Stimulated activated CD4-positive, alpha-beta T cell treated with anti-CD3 and anti-CD28 coated beads, Interleukin-4, amount 100 ng/mL, for 4 hours (primary cell): ENCODE results near the gene TRAF3IP3.
A peak's percentile ranks its signal among the peaks of the same experiment; 100 is the strongest.
"Not testable (repeated sequence)": the region's sequence is repeated elsewhere in the genome, so short reads cannot be mapped to it uniquely, and the experiment has no call there.

ENCODE experiments used
- DNase-seq, 2 experiments: peaks; one replicate each; pipeline ENCODE4 v3.0.0-alpha.2; 2020

The TRAF3IP3 gene

DNA sequence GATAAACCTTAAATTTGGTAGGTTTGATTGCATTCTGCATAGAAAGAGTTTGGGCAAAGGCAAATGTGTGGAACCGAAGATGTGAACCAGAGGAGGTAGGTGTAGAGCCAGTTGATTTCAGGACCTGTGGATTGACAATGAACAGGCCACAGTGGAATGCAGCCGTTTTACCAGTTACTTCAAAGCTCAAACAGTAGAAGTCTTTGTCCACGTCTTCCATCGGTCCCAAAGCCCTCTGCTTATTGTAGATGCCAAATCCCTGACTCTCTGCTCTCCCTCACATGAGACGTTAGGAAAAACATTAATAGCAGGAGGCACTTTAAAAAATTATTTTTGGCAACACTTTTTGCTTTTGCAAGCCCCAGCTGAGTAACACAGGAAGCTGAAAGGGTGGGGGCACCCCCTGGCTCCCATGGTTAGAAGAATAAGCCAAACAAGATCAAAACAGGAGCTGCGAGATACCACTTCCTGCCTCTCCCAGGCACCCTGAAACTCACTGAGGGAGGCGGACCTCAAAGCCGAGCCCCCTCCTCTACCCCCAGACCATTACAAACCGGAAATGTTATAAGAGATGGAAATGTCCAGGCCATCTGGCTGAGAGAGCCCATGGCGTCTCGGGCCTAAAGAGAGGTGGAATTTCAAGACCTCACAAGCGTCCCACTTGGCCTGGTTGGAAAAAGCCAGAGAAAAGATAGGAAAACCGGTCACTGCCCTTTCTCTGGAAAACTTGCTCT lies 13.5 kb downstream of the TRAF3IP3 start:
- DNase-seq = peak; percentile 58 to 77

DNA sequence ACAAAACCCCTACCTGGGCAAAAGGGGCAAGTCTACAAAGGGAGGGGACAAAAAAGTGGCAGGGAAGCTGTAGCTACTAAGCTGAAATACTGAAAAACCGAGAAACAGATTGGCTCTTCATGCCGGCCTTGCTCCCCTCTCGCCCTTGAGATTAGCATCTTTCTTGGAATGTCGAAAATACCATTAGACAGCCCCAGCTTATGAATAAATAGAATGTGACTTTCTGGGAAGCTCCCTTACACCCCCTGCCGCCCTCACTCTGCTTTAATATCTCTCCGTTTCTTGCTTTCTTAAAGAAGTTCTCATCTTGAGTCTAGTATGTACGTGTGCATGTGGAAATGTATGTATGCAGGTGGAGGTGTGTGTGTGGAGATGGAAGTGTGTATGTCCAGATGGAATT lies 14.1 kb downstream of the TRAF3IP3 start:
- no peak for DNase-seq

DNA sequence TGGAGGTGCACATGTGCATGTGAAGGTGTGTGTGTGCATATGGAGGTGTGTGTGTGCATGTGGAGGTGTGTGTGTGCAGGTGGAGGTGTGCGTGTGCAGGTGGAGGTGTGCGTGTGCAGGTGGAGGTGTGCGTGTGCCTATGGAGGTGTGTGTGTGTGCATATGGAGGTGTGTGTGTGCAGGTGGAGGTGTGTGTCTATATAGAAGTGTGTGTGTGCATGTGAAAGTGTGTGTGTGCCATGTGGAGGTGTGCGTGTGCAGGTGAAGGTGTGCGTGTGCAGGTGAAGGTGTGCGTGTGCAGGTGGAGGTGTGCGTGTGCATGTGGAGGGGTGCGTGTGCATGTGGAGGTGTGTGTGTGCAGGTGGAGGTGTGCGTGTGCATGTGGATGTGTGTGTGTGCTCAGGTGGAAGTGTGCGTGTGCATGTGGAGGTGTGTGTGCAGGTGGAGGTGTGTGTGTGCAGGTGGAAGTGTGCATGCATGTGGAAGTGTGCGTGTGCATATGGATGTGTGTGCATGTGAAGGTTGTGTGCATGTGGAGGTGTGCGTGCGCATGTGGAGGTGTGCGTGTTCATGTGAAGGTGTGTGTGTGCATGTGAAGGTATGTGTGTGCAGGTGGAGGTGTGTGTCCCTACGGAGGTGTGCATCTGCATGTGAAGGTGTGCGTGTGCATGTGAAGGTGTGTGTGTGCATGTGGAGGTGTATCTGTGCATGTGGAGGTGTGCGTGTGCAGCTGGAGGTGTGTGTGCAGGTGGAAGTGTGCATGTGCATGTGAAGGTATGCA lies 15.0 kb downstream of the TRAF3IP3 start:
- no peak for DNase-seq

DNA sequence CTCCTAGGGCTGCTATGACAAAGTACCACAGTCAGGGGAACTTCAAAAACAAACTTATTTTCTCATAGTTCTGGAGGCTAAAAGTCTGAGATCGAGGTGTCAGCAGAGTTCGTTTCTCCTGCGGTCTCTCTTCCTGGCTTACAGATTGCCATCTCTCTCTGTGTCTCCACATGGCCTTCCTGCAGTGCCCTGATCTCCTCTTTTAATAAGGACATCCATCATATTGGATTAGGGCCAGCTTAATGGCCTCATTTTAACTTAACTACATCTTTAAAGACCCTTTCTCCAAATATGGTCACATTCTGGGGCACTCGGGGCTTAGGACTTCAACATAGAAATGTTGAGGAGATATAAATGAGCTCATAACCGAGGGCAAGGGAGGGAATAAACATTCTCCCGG lies 16.3 kb downstream of the TRAF3IP3 start:
- no peak for DNase-seq

DNA sequence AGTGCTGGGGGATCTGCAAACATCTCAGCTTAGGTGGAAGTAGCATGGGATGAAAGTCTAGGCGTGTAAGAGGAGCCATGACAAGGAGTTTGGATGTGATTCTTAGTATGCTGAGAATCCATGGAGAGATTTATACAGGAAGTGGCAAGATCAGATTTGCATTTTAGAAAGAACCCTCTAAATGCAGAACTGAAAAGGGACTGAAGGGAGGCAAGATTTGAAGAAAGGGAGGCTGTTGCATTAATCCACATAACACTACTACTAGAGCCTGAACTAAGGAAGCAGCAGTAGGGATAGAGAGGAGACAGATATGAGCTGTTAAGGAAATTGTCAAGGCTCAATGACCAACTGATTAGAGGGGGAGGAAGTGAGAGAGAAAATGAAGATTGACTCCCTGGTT lies 18.7 kb downstream of the TRAF3IP3 start:
- DNase-seq = no peak

DNA sequence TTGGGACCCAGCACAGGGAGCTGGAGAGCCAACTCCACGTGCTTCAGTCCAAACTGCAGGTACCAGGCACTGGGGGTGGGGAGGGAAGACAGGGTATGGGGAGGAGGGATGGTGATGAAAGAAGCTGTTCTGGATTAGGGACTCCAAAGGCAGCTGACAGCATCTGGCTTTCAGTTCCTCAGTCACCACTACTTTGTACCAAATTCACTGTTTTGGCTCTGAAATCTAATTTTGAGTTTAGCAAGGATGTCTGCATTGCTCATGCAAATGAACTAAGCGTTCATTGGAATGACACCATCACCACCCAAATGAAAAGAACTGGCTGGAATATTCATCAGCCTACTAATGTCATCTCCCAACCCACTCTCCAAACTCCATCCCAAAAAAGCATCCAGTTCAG lies 19.8 kb downstream of the TRAF3IP3 start:
- DNase-seq = no peak

DNA sequence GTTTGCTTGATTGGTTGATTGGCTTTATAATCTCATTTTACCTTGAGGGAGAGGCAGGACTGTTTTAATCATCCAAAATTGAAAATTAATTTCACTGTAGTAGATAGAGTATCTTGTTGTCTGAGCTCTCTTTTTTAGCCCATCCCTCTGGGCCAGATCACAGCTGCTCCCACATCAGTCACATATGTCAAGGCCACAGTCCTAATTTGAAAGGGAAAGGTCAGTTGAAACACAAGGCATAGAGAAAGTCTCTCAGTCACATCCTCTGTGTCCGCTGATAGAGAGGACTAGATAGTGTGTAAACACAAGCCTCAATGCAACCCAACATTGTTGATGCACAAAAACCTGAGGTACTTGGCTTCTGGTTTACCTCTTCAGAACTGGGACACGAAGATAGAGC lies 21.7 kb downstream of the TRAF3IP3 start:
- DNase-seq = no peak

DNA sequence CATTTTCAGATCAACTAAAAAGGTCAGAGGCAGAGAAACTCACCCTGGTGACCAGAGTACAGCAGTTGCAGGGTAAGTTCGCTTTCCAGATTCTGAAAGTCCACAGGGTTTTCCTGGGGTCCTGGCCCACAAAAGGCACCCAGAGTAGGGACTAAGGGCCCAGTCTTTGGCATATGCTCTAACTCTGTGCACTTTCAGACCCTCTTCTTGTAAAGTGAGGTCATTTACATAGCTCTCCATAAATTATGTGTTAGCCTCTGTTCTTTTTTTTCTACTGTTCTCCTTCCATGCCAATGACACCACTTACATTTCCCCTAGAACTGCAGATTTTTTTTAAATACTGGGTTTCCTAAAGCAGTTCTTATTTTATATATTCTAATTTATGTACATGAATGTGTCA lies 22.2 kb downstream of the TRAF3IP3 start:
- no peak for DNase-seq

DNA sequence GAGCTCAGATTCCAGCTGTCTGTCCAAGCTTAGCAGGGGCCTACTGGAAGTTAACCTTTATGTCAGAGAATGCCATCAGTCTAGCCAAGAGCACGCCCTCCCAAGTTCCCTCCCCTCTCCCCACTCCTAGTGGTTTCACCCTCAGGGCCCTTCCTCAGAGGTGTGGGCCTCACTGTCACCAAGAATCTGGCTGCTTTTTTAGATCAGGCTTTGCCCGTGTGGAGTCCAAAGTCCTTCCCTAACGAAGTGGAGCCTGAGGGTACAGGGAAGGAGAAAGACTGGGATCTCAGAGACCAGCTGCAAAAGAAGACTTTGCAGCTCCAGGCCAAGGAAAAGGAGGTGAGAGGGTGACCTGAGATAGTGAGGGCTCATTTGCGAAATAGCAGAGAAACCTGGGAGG lies 24.4 kb downstream of the TRAF3IP3 start:
- no peak for DNase-seq

DNA sequence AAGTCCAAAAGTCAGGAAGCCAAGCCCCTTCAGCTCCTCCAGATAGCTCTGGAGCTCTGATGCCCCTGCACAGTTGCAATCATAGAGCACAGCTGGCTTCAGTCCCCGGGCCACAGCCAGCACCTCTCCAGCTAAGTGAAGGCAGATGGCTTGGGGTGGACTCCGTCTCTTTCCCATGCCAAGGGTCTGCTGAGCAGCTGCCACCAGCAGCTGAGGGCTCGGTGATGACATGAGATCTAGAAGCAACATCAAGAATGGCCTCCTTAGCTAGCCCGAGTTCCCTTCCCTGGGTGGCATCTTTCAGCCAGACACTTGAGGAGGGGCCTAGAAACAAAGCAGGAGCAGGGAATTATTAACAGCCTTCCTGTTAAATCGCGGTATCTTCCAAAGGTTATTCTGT lies 27.5 kb downstream of the TRAF3IP3 start:
- DNase-seq = no peak

DNA sequence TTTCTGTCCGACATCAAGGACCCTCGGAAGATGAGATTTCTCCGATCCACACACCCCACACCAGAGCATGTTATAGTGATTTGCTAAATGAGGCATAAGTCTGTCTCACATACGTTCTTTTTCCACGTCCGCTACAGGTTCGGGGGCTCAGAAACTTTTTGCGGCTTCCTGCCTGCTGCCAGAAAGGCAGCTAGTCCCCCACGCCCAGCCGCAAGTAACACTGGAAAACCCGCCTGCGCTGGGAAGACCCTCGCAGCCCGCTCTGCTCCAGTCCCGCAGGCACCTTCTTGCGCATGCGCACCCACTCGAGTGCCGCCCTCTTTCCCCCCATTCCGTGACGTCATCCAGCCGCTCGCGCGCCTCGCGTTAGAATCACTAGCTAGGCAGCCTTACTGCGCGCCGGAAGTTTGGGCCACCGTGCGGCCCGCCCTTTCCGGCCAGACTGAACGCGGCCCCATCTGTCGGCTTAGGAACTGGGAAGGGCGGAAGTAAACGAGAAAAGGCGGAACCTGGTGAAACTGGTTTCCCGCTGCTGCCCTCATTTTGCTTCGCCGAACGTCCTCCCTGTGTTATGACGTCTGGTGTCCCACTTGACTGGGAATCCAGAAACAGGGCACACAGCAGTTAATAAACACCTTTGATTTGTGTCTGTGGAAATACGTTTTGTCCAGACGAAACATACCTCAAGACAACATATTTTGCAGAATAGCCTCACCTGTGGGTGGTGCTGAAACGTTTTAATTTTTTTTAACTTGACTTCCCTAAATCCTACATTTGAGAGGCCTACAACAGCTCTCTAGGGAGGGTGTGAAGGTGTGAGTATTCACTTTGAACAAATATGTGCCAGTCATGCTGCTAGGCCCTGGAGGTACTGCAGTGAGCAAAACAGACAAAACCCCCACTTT lies 28.7 kb downstream of the TRAF3IP3 start, which contains the start of gene C1orf74:
C1orf74 (minus strand) TSS at position 295 of the 905 bp plus-strand sequence. CDS start 925 bp downstream, outside the sequence.
- peak; percentile 99 for DNase-seq

DNA sequence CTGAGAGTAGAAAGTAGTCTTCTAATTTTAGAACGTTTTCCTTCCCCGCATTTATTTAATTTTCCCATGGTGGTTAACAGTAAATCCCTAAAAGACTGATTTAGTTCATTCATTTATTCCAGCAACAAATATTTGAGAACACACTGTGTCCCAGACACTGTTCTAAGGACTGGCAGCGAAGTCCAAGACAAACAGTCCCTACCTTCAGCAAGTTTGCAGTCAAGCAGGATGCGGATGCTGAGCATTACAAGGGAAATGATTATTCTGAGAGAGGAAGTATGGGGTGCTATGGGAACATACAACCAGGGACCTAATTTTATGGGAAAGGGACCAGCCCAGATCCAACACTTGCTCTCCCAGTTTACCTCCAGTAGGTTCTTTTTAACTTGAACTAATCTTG lies 29.7 kb downstream of the TRAF3IP3 start:
- DNase-seq = no peak

DNA sequence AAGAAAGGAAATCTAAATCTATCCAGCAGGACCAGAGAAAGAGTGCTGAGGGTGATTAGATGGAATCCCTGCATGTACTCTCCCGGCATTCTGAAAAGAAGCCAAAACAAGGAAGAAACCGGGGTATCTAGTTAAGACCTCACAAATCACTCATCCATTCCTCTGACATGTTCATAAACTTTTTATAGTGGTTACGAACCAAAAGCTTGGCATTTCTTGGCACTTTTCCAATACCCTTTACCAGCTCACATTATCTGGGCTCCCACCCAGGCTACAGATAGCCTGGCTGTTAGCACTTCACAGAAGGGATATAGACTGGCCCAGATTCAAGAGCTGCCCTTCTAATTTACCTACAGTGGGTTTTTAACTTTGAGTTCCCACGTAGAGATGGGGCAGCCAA lies 30.3 kb downstream of the TRAF3IP3 start:
- DNase-seq = no peak

DNA sequence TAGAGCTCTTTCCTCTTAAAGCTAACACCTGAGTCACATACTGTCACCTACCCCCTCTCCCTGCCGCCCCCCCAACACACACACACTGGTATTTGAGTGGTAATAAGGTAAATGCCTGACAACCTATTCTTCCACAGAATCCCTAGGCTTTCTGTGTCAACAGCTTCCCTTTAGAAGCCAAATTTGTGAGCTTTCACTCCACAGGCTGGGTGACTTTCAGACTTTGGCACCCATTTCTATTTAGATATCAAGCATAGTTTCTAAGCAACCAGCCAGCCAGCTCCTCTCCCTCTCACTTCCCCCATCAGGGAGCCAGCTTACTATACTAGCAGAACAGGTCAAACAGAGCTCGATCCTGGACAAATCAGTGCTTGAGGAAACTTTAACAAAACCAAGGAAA lies 31.7 kb downstream of the TRAF3IP3 start:
- no peak for DNase-seq

DNA sequence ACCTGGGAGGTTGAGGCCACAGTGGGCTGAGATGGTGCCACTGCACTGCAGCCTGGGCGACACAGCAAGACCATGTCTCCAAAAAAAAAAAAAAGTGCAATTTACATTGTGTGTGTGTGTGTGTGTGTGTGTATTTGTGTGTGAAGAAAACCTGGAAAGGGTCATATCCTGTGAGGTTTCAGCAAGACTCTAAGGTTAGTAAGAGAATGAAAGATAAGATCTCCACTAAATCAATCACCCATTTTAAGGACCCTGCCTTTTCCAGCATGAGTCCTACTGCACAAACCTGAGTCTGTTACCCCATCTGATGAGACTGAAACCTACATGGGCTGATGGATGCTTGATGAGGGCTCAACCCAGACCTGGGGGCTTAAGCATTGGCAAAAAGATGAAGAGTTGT lies 33.4 kb downstream of the TRAF3IP3 start:
- DNase-seq = no peak

DNA sequence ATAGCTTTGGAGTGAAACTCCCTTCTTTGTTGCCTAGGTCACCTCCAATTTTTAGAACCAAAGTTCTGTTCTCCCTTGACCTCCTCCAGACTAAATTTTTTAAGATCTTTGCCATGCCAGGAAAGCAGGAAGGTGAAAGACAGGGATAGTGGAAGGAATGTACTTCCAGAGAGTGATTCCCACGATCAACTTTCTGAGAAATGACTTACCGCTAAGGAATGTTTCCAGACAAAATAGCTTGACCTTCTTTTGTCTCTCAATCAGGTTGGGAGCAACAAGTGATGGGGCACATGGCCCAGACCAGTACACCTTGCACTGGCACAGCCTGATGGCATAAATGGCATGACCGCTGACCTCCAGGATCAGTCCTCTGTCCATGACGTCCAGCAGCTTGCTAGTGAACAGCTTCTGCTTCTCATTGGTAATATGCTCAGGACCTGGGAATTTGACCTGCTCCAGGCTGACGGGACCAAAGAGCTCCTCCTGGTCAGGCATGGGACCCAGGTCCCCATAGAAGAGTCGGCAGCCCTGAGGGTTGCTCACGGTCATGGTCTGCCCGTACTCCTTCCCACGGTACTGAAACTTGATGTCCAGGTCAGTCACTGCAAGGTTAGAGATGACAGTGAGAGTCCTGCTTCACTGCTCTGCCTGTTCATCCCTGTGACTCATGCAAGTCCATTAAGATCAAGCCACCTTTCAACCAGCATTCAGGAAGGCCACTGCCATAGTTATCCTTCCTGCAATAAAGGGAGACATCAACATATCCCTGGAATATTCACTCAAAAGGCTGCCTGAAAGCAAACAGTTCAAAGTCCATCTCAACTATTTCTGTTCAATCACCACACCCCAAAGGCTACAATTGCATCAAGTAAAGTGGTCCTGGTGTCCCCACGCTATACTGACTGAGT lies 34.7 kb downstream of the TRAF3IP3 start:
- DNase-seq = no peak

DNA sequence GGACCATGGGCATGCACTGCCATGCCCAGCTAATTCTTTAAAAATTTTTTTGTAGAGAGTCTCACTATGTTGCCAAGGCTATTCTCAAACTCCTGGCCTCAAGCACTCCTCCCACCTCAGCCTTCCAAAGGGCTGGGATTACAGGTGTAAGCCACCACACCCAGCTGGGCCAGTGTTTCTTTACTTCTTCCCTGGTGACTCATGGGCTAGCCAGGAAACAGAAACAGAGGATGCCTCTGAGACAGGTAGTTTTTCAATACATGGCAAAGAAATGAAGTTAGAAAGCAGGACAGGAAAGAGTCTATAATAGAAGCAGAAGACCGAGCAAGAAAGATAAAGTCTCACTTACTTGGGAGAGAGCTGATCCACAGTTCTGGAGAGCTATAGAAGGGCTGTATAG lies 36.1 kb downstream of the TRAF3IP3 start:
- no peak for DNase-seq

DNA sequence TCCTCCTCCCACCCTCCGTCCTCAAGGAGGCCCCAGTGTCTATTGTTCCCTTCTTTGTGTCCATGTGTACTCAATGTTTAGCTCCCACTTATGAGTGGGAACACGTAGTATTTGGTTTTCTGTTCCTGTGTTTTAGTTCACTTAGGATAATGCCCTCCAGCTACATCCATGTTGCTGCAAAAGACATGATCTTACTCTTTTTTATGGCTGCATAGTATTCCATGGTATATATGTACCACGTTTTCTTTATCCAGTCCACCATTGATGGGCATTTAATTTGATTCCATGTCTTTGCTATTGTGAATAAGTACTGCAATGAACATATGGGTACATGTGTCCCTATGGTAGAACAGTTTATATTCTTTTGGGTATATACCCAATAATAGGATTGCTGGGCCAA lies 37.9 kb downstream of the TRAF3IP3 start:
- DNase-seq = not testable (repeated sequence)

DNA sequence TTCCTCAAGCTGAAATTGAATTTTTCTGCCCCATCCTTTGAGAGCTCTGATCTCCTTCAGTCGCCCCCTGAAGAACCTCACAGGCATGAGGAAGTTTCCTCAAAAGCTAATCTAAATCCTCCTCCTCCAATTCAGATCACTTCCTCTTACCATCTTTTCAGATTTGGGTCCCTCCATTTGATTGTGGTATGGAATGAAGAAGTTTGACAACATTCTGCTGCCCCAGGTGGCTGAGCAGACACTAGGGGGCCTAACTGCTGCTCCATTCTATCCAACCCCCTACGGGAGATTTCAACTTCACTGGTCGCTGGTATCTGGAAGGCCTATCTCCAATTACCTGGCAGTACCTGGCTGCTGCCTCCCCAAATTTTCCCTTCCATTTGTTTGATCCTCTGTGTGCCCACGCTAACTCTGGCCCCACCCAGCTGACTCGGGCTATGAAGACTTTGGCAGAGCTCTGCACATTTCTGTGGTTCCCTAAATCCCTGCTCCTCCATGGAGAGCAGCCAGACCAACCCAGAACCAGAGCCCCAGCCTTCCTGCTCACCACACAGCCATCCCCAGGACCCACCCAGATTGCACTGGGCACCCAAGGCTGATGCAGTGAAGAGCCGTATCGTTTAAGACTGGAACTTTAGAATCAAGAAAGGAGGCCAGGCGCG lies 42.3 kb downstream of the TRAF3IP3 start:
- DNase-seq = no peak

DNA sequence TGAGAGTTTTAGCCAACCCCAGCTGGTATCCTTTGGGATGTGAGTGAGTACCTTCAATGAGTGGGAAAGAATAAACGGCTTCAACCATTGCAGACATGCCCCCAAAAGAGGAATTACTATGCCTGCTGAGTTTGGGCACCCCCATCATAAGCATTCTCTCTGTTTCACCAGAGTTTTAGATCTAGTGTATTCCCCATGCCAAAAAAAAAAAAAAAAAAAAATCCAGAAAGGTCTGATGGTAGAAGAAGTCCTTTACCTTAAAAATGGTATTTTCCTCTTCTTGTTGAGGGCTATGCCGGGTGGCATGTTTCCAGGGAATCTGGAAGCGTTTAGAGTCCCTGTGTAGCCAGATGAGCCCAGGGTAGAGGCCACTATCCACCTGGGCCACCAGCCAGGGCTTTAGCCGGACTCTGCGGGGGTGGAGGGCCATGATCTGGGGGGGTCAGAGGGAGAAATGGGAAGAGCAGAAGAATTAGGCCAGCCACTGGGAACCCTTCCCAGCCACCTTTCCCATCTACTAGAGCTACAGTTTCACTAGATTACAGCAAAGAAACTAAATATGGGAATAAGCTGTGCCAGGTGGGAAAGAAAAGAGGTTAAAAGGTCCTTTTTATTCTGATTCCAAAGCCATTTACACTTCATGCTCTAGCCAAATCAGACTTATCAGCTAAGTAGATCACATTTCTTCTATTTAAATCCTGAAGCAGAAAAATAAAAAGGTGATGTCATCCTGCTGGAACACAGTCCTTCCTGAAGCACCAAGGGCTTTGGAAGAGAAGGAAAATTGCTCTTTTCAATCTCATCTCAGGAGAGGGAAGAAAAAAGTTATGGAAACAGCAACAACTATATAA lies 45.4 kb downstream of the TRAF3IP3 start:
- DNase-seq = no peak
